Erythroblast (primary cell): ENCODE measurements around the gene SLC25A30.
"Not testable (repeated sequence)": the region's sequence is repeated elsewhere in the genome, so short reads cannot be mapped to it uniquely, and the experiment has no call there.

Source experiments
- GATA1 ChIP-seq: IDR thresholded peaks from 2 replicates; pipeline ENCODE4 v1.6.1; 2011; ENCODE audit warnings: low read depth, mild to moderate bottlenecking, control low read depth, low read length, moderate library complexity
- POLR2A ChIP-seq: IDR thresholded peaks from 2 replicates; pipeline ENCODE4 v1.6.1; 2011; ENCODE audit warnings: mild to moderate bottlenecking, low read length

GRCh38 chr13:45382739-45383138 is 35.4 kb downstream of the SLC25A30 start:
- TF ChIP-seq POLR2A, GATA1: not testable (repeated sequence)
